GM11168 (cell line): ENCODE data around the gene EARS2.

Experiments
- in situ Hi-C: fragments of 300-500 bp; cut with MboI; formaldehyde crosslinking; loops from one replicate; pipeline ENCODE4 v1.12.0; 2022; ENCODE audit warnings: low sequenced_read_pairs; ENCODE audit not compliant: unreplicated experiment

The EARS2 gene

GRCh38 chr16:23509441-23509754, 47.8 kb downstream of the EARS2 start:
- in situ Hi-C loops, result no loop called here

- in situ Hi-C loops, result no loop called here
Measured at GRCh38 chr16:23508589-23509440, 48.3 kb downstream of the EARS2 start.

- in situ Hi-C loops, result no loop called here
Measured at GRCh38 chr16:23506606-23506994, 50.5 kb downstream of the EARS2 start.

GRCh38 chr16:23505671-23506605, 51.2 kb downstream of the EARS2 start:
- in situ Hi-C loops, result no loop called here

GRCh38 chr16:23505180-23505665, 51.9 kb downstream of the EARS2 start:
- in situ Hi-C loops, result no loop called here

GRCh38 chr16:23504453-23505179, 52.5 kb downstream of the EARS2 start:
- in situ Hi-C loops, result no loop called here

- in situ Hi-C loops, result no loop called here
Measured at GRCh38 chr16:23504076-23504452, 53.1 kb downstream of the EARS2 start.

DNA sequence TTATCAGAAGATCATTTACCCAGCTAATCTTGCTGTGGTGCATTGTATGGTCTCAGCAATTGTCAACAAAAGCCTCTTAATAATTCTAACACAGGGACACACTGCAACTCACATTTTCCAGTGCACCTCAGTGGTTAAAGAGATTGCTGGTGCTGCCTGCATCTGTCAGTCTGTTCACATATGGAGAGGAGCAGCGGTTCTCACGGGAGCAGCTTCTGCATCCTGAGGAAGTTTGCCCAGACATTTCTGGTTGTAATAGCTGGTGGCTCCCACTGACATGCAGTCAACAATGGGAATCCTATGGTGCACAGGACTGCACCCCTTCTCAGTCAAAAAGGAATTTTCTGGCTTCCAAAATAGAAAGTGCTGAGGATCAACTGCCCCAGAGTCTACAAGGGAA, 54.7 kb downstream of the EARS2 start:
- in situ Hi-C loops, result no loop called here

DNA sequence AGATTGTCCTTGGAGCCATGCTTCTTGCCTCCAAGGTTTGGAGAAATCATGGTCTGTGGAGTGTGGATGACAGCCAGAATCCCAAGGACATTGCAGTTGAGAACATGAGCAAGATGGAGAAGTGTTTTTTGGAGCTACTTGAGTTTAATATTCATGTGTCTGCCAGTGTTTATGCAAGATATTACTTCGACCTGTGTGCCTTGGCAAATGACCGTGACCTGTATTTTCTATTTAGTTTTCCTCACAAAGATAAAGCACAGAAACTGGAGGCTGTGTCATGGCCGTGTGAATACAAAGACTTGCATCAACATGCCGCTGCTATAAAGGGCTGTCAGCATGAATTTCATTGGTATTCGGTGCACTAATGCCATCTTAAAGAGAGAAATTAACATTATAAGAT, 55.9 kb downstream of the EARS2 start:
- in situ Hi-C loops, result no loop called here

DNA sequence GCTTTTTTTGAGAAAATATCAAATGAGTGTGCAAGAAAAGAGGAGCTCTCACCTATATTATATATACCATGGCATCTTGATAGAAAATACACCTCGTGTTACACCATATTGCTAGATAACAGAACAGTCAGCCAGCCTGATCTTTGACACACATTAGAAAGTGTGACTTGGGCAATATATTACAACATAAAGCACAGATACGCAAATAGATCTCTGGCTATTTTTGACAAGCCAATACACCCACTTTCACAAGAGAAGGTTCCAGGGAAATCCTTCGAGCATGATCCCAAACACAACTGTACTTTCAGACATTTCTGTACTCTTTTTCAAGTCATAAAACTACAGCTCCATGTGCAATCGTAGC, 56.3 kb downstream of the EARS2 start:
- in situ Hi-C loops, result no loop called here

DNA sequence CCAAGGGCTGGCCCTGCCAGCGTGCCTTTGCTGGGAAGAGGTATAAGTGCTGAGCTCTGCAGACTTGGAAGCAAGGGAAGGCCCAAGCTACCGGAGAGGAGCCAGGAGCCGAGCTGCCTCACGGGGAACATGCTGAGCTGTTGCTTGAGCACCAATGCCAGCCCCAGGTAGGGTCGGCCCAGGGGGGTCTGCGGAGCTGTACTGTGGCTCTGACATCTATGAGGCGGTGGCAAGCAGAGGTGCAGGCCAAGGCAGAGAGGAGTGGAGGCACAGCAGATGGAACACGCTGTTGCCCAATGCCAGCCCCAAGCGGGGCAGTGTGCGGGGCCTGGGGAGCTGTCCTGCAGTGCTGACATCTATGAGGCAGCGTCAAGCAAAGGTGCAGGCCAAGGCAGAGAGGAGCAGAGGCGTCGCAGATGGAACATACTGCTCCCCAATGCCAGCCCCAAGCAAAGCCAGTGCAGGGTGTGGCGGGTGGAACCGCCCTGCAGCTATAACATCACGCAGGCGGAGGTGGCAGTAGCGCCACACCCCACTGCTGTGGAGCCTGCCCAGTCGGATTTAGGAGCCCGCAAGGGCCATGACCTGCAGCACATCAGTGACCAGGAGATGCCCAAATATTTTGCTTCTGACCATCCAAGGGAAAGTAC, 56.8 kb downstream of the EARS2 start:
- in situ Hi-C loops, result no loop called here

- in situ Hi-C loops, result no loop called here
Measured at GRCh38 chr16:23499801-23500200, 57.3 kb downstream of the EARS2 start.

DNA sequence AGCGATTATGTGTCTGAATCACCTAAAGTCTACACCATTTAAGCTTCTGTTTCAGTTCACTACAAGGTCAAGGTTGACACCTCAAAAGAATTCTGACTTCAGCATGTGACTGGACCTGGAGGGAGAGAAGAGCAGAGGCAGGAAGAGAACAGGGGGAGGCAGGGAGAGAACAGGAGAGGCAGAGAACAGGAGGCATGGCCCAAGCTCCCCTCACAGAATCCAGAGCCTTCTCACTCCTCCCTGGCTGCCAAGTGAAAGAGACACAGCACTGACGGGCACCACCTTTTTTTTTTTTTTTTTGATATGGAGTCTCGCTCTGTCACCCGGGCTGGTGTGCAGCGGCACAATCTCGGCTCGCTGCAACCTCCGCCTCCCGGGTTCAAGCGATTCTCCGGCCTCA, 58.3 kb downstream of the EARS2 start:
- in situ Hi-C loops, result no loop called here

- in situ Hi-C loops, result no loop called here
Measured at GRCh38 chr16:23497543-23497868, 59.6 kb downstream of the EARS2 start.

- in situ Hi-C loops, result no loop called here
Measured at GRCh38 chr16:23496821-23497542, 60.2 kb downstream of the EARS2 start.

- in situ Hi-C loops, result no loop called here
Measured at GRCh38 chr16:23495671-23496070, 61.5 kb downstream of the EARS2 start.

DNA sequence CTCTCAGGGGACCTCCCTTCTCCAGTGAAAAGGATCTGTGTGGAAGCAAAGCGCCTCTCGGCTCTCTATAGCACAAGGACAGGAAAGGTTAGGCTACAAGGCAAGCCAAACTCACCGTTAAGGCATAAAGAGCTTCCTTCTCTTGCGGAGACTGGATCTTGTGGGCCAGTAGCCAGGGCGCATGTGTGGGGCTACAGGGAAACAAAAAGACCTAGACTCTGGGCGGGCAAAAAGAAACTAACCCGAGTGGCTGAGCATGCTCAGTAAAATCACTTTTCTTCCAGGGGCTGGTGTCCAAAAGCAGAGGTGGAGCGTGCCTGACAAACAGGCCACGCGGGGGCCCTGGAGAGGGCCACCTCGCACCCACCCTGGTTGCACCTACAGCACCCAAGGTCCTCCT, 63.0 kb downstream of the EARS2 start:
- in situ Hi-C loops, result no loop called here

- in situ Hi-C loops, result no loop called here
Measured at GRCh38 chr16:23491490-23492391, 65.4 kb downstream of the EARS2 start.

GRCh38 chr16:23486480-23486879, 70.7 kb downstream of the EARS2 start:
- in situ Hi-C loops, result no loop called here
